Keratinocyte (primary cell): Measurements from ENCODE around the gene NDUFS8. TPM values are rescaled to one million over a fixed set of nuclear protein-coding genes. Genes with fewer than 3 reads are reported as not detected.
"Not testable (repeated sequence)": the region's sequence is repeated elsewhere in the genome, so short reads cannot be mapped to it uniquely, and the experiment has no call there.

Source experiments
- DNase-seq: peaks from one replicate; pipeline ENCODE4 v3.0.0-alpha.2; 2011; ENCODE audit warnings: low read depth, missing footprints, low spot score
- FAIRE-seq: peaks from 2 replicates; lab custom pipeline; 2011; peaks lifted over from hg19 to GRCh38; lab: Jason Lieb, UNC
- H2AFZ ChIP-seq: 2 replicates; pipeline ENCODE4 v1.6.0; 2012; ENCODE audit warnings: low read length, control low read depth, inconsistent platforms; ENCODE audit not compliant: control insufficient read depth
- H3K27ac ChIP-seq: 2 replicates; pipeline ENCODE4 v1.5.1; 2011; ENCODE audit warnings: low read length; ENCODE audit not compliant: control insufficient read depth, insufficient read depth
- H3K27me3 ChIP-seq: 3 replicates; pipeline ENCODE4 v1.6.0; 2011; ENCODE audit warnings: low read length; ENCODE audit not compliant: control insufficient read depth, insufficient read depth; ENCODE audit errors: extremely low read depth
- H3K36me3 ChIP-seq, 2 experiments: 2 replicates in 1 of 2; 3 replicates in 1 of 2; pipeline ENCODE4 v1.5.1; 2011; ENCODE audit warnings: low read length in 2 of 2, mild to moderate bottlenecking in 1 of 2; ENCODE audit not compliant: control insufficient read depth in 2 of 2, insufficient read depth in 2 of 2; ENCODE audit errors: extremely low read depth in 1 of 2
- H3K4me1 ChIP-seq: 3 replicates; pipeline ENCODE4 v1.5.1; 2011; ENCODE audit warnings: low read length; ENCODE audit not compliant: control insufficient read depth, insufficient read depth; ENCODE audit errors: extremely low read depth
- H3K4me2 ChIP-seq: 3 replicates; pipeline ENCODE4 v1.6.0; 2011; ENCODE audit warnings: low read depth, low read length; ENCODE audit not compliant: control insufficient read depth, insufficient read depth; ENCODE audit errors: extremely low read depth
- H3K4me3 ChIP-seq, 3 experiments: fragments of 200-600 bp in 1 of 3; sonication (generic) in 1 of 3; 2 replicates in 2 of 3; 3 replicates in 1 of 3; pipeline ENCODE4 v1.5.1; 2011 to 2016; ENCODE audit warnings: low read length in 3 of 3, mild to moderate bottlenecking in 3 of 3, control low read depth in 2 of 3, inconsistent platforms in 1 of 3, low read depth in 1 of 3, mixed read lengths in 1 of 3, mixed run types in 1 of 3, moderate library complexity in 1 of 3; ENCODE audit not compliant: control insufficient read depth in 2 of 3, insufficient read depth in 2 of 3; ENCODE audit errors: extremely low read depth in 1 of 3
- H3K79me2 ChIP-seq: 2 replicates; pipeline ENCODE4 v1.6.0; 2012; ENCODE audit warnings: low read length; ENCODE audit not compliant: control insufficient read depth, insufficient read depth
- H3K9ac ChIP-seq: 3 replicates; pipeline ENCODE4 v1.6.0; 2011; ENCODE audit warnings: low read length; ENCODE audit not compliant: control insufficient read depth, insufficient read depth; ENCODE audit errors: extremely low read depth
- H3K9me1 ChIP-seq: 3 replicates; pipeline ENCODE4 v1.6.0; 2011; ENCODE audit warnings: low read length; ENCODE audit not compliant: control insufficient read depth, insufficient read depth; ENCODE audit errors: extremely low read depth
- H3K9me3 ChIP-seq: 2 replicates; pipeline ENCODE4 v1.5.1; 2012; ENCODE audit warnings: low read depth, low read length; ENCODE audit not compliant: control insufficient read depth
- H4K20me1 ChIP-seq: 3 replicates; pipeline ENCODE4 v1.6.0; 2011; ENCODE audit warnings: low read length; ENCODE audit not compliant: control insufficient read depth, insufficient read depth; ENCODE audit errors: extremely low read depth
- EZH2 ChIP-seq: IDR thresholded peaks from one replicate; pipeline ENCODE4 v1.6.1; 2012; ENCODE audit warnings: inconsistent platforms, mild to moderate bottlenecking, low read length, moderate library complexity
- dilution Hi-C: fragments of 300-500 bp; cut with MboI; formaldehyde crosslinking; loops from one replicate; pipeline ENCODE4 v1.7.0; 2020; ENCODE audit warnings: low sequenced_read_pairs; ENCODE audit not compliant: extremely low pct_ligation_motif_present
- polyA plus RNA-seq, 5 experiments: library from polyadenylated mRNA; depleted of rRNA in 3 of 5; stranded (reverse) in 3 of 5; stranded (forward) in 1 of 5; unstranded in 1 of 5; fragments of >200 nt; gene quantifications; 1 replicate in 1 of 5; 2 replicates in 3 of 5; 3 replicates in 1 of 5; pipeline versions ENCODE4 v1.2.1 to v1.2.3, GENCODE V29; 2011 to 2012; ENCODE audit warnings: missing spikeins in 2 of 5, low read depth in 1 of 5, low replicate concordance in 1 of 5
- TF ChIP-seq, protein P1 (sequence below), 3 experiments: IDR thresholded peaks in 1 of 3; conservative IDR thresholded peaks in 1 of 3; optimal IDR thresholded peaks in 1 of 3; 2 replicates in 2 of 3; 3 replicates in 1 of 3; pipeline versions ENCODE3 to v1.5.1; 2011; ENCODE audit warnings: low read length in 3 of 3, mild to moderate bottlenecking in 3 of 3, moderate library complexity in 2 of 3, control low read depth in 1 of 3, inconsistent platforms in 1 of 3; ENCODE audit not compliant: insufficient read depth in 2 of 3; ENCODE audit errors: extremely low read depth in 1 of 3

NDUFS8 gene
- polyA plus RNA-seq, 1 donor (not counting 4 experiments of a cell fraction or from before 2014, with no cell fraction given) = 51.7 TPM

DNA sequence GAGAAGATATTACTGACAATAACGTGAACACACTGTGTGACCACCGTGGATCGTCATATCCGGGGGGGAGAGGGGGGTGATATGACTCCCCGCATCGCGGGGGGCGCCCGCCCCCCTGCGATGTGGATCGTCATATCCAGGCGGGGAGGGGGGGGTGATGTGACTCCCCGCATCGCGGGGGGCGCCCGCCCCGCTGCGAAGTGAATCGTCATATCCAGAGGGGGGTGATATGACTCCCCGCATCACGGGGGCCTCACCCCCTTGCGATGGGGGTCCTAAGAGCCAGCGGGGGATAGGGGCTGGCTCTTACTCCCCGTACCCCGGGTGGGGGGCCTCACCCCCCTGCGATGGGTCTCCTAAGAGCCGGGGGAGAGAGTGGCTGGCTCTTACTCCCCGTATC lies 46.5 kb upstream of the NDUFS8 start:
- no peak for DNase-seq
- dilution Hi-C loops = no loop called here
- no peak overlapping the region for H3K4me3 ChIP-seq

GRCh38 chr11:67985302-67985701 lies 45.2 kb upstream of the NDUFS8 start:
- H2AFZ ChIP-seq, H3K79me2 ChIP-seq, FAIRE-seq, H3K9me3 ChIP-seq, H3K36me3 ChIP-seq, H4K20me1 ChIP-seq, H3K4me1 ChIP-seq, dilution Hi-C loops, H3K4me2 ChIP-seq, H3K4me3 ChIP-seq, H3K9ac ChIP-seq, H3K27me3 ChIP-seq, H3K27ac ChIP-seq, H3K9me1 ChIP-seq, DNase-seq: not testable (repeated sequence)

More for the DNA sequence above, 46.5 kb upstream of the NDUFS8 start:
- Histone ChIP-seq H3K27ac (no peak overlapping the region), H4K20me1 (no peaks in the 10 kb centered on the region), H3K79me2 (no peaks in the 10 kb centered on the region), H3K9ac (no peak overlapping the region), H3K9me1 (no peaks in the 10 kb centered on the region), H3K36me3 (no peaks in the 10 kb centered on the region), H3K4me2 (no peak overlapping the region), H3K27me3 (no peaks in the 10 kb centered on the region), H3K4me1 (no peaks in the 10 kb centered on the region), H3K9me3 (no peaks in the 10 kb centered on the region), H2AFZ (no peak overlapping the region)
- no peak for TF ChIP-seq EZH2
- TF ChIP-seq, protein P1, sequence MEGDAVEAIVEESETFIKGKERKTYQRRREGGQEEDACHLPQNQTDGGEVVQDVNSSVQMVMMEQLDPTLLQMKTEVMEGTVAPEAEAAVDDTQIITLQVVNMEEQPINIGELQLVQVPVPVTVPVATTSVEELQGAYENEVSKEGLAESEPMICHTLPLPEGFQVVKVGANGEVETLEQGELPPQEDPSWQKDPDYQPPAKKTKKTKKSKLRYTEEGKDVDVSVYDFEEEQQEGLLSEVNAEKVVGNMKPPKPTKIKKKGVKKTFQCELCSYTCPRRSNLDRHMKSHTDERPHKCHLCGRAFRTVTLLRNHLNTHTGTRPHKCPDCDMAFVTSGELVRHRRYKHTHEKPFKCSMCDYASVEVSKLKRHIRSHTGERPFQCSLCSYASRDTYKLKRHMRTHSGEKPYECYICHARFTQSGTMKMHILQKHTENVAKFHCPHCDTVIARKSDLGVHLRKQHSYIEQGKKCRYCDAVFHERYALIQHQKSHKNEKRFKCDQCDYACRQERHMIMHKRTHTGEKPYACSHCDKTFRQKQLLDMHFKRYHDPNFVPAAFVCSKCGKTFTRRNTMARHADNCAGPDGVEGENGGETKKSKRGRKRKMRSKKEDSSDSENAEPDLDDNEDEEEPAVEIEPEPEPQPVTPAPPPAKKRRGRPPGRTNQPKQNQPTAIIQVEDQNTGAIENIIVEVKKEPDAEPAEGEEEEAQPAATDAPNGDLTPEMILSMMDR (optimal IDR thresholded peaks at IDR 0.05 in 1 of 3, IDR thresholded peaks at IDR 0.05 in 1 of 3, conservative IDR thresholded peaks at IDR 0.05 in 1 of 3; ENCODE audit: extremely low read depth in 1 of 3, insufficient read depth in 2 of 3, low read length in 3 of 3) = no peak
- no peak for FAIRE-seq

GRCh38 chr11:67990546-67991346 lies 39.7 kb upstream of the NDUFS8 start:
- H3K4me1 ChIP-seq, H2AFZ ChIP-seq, FAIRE-seq, H3K4me3 ChIP-seq, H3K27me3 ChIP-seq, H3K36me3 ChIP-seq, H3K27ac ChIP-seq, H3K9me3 ChIP-seq, H4K20me1 ChIP-seq, H3K9me1 ChIP-seq, H3K79me2 ChIP-seq, dilution Hi-C loops, H3K9ac ChIP-seq, DNase-seq: not testable (repeated sequence)
- peak overlapping the region; percentile 16 for H3K4me2 ChIP-seq

DNA sequence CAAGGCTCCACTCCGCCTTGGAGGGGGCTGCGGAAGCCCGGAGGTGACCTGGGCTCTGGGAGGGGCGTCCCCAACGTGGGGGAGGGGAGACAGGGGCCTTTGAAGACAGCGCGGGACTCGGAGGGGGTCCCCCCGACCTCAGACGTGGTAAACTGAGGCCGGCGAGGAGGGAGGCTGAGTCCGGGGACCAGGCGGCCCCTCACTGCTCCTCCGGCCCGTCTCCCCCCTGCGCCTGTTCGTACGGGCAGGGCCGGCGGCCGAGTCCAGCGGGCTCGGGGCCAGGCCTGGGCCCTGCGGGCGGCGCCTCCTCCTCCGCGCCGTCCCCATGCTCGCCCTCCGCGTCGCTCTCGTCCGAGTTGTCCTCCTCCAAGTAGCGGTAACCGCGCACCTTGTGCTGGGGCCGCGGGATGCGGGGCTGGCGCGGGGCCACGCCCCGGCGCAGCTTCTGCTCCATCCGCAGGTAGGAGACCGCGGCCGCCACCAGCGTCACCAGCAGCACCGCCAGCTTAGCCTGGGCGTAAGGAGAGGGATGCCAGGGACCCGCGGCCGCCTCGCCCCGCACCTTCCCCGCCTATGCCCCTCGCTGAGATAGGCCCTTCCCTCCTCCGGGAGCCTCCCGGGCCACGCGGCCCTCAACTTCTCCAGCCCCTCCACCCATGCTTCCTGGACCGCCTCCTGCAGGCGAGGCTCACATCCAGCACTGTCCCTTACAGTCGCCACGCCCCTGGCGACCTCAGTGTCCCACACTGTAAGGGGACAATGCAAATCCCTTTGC lies 38.9 kb upstream of the NDUFS8 start:
- H3K36me3 ChIP-seq, H3K4me1 ChIP-seq, H3K4me2 ChIP-seq, H3K4me3 ChIP-seq, H3K9me1 ChIP-seq, H3K9ac ChIP-seq, H3K27me3 ChIP-seq, dilution Hi-C loops, H3K79me2 ChIP-seq, H2AFZ ChIP-seq, H3K27ac ChIP-seq, H4K20me1 ChIP-seq, DNase-seq, H3K9me3 ChIP-seq, FAIRE-seq: not testable (repeated sequence)
